Epidermal melanocyte (primary cell): ENCODE data around the gene UTF1.

Experiments
- DNase-seq: peaks from one replicate; pipeline ENCODE4 v3.0.0; 2011; ENCODE audit warnings: low spot score; ENCODE audit not compliant: insufficient read length

The UTF1 gene

DNA sequence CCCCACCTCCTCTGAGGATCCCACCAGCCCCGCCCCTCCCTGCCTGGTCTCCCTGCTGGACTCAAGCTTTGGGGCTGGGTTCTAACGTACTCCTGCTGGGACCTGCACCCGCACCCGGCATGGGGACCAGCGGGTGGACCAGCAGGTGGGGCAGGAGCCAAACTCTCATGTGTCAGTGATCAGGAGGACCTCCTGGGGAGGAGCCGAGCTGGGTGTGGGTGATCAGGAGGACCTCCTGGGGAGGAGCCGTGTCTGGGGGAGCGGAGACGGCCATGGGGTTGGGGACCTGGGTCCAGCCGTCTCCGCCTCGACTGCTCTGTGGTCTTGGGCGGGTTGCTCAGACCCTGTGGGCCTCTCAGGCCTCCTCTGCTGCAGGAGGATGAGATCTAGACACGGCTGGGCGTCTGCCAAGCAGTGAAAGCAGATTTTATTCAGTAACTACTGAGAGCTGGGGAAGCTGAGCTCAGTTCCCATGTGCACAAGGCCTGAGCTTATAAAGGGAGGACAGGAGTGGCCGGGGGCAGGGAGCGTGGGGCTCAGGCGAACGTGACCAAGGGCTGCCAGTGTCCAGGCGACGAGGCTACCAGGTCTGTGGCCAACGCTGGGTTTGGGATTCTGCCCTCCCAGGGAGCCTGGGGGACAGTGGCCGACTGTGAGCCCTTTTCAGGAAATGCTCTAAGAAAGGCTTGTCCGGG lies 33.6 kb upstream of the UTF1 start:
- no peak for DNase-seq

DNA sequence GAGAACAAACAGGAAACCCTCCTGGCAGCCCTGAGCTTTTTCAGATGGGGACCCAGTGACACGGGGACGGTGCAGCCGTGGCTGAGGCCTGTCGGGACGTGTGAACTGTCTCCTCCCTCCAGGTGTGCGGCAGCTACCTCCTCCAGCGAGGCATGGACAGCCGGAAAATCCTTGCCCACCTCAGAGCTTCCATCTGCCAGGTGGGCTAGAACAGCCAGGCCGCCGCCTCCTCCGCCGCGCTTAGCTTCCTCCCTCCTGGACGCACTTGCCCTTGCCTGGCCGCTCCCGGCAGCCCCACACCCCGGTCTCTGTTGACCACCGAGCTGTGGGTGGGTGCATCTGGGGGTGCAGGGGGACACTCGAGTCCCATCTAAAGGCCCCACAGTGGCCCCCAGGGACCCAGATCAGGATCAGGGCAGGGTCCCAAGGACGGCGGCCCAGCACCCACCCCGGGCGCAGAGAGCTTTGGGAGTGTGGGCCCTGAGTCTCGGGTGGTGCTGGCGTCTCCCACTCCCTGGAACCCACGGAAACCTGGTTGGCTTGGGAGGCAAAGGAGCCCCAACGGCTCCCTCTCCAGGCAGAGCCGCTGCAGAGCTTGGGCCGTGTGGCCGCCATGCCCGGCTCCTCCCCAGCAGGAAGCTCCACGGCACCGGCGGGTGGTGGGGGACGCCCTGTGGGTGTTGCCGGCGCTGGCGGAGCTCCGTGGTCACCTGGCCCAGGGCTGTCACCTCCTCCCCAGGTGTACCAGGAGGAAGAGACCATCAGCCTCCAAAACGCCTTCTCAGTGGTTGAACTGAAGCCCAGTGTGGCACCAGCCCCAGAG lies 32.9 kb upstream of the UTF1 start:
- DNase-seq, result no peak

DNA sequence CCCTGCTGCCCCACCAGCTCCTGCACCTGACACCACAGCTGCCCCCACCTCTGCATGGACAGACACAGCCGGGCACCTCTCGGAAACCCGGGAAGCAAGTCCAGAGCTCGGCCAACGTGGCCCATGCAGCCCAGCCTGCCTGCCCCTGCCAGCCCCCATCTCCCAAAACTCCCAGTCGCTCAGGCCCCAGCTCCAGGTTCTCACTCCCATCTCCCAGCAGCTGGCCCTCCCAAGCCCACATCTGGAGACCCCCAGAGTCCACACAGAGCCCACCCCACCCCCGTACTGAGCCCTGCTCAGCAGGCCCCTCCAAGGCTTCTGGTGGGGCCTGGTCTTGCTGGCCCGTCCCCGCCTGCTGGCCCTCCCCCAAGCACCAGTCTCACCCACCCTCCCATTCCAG lies 32.2 kb upstream of the UTF1 start:
- no peak for DNase-seq

DNA sequence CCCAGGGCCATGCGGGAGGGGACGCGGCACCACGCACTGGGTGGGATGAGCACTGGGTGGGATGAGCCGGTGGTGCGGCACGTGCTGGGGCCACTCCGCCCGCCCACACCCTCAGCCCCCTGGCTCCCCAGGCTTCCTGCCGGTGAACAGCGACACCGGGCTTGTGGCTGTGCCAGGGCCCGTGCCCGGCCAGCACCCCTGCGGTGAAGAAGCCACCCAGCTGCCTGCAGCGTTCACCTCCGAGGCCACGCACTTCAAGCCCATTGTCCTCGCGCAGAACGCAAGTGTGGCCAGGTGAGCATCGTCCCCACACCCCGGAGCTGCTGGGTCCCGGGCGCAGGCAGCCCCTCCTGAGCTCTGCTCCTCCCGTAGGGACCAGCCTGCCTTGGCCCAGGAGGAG lies 31.8 kb upstream of the UTF1 start:
- no peak for DNase-seq

DNA sequence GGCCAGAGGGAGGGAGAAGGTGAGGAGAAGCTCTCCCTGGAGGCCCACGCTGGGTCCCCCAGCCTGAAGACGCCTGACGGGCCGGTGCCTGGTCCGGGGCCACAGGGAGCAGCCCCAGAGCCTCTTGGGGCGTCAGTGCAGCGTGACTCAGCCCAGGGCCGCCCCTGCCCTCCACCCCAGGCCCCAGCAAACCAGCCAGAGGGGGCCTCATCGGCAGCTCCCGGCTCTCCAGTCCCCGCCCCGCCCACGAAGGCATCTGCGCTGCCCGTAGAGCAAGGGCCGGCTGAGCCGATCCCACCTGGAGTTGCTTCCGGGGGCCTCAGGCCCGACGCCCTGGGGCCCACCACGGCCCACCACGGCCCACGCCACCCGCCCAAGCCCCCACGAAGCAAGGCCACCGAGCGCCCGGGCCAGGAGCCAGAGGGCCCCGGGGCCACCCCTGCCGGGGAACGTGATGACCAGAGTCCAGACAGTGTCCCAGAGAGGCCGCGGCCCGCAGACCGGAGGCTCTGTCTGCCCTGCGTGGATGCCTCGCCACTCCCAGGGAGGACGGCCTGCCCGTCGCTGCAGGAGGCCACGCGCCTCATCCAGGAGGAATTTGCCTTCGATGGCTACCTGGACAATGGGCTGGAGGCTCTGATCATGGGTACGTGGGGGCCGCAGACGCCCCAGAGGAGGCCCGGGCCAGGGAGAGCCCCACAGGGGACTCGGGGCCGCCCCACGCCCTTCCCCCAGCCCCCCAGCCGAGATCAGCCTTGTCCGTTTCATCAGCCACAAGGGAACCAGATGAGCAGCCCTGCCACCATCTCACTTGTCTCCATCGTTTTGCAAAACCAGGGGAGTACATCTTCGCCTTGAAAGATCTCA lies 31.2 kb upstream of the UTF1 start:
- DNase-seq, result no peak

DNA sequence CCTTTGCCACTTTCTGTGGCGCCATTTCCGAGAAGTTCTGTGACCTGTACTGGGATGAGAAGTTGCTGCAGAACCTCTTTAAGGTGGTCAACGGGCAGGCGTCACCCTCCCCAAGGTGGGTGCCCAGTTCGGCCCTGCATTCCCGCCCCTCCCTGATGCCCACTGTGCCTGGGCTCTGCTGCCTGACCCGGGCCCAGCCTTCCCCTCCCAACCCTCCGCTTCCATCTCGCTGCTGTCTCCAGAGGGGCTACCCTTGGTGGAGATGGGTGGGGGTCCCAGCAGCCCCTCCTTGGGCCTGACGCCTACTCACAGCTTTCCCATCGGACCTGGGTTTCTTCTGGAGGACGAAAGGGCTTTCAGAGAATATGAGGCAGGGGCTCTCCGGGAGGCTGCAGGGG lies 30.5 kb upstream of the UTF1 start:
- no peak for DNase-seq

DNA sequence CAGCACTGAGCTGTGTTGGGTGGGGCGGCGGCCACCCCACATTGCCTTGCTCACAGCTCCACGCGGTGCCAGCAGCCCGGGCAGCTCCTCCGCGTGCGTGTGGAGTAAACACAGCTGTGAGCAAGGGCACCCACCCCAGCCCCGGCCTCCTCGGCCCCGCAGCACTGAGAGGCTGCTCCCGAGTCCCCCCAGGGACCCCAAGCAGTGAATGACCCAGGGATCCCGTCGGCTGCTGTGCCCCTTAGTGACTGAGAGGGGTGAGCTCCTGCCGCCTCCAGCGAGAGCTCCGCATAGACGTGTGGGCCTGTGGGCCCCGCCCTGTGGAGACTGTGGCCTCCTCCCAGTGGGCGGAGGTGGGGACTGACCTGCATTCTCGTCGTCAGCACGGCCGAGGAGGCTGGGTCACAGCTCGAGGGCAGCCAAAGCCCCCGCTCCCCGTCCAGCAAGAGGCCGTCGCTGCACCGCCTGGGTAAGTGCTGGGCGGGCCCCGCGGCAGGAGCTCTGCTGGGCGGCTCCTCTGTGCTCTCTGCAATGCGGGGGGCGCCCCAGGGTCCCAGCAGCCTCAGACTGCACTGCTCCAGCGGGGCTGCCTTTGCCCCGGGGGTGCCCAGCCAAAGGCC lies 29.9 kb upstream of the UTF1 start:
- no peak for DNase-seq

DNA sequence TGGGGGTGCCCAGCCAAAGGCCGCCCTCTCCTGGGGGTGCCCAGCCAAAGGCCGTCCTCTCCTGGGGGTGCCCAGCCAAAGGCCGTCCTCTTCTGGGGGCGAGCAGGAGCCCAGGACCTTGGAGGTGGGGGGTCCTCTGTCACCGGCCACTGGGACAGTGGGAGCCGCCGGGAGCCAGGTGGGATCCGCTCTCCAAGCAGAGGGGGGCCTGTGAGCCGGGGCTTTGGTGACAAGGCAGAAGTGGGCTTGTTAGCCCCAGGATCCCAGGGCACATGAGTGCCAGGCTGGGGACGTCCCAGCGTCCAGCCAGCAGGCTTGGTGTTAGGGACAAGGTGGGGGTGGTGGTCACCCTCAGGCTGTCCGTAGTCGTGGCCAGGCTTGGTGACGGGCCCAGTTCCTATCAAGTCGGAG lies 29.4 kb upstream of the UTF1 start:
- no peak for DNase-seq

DNA sequence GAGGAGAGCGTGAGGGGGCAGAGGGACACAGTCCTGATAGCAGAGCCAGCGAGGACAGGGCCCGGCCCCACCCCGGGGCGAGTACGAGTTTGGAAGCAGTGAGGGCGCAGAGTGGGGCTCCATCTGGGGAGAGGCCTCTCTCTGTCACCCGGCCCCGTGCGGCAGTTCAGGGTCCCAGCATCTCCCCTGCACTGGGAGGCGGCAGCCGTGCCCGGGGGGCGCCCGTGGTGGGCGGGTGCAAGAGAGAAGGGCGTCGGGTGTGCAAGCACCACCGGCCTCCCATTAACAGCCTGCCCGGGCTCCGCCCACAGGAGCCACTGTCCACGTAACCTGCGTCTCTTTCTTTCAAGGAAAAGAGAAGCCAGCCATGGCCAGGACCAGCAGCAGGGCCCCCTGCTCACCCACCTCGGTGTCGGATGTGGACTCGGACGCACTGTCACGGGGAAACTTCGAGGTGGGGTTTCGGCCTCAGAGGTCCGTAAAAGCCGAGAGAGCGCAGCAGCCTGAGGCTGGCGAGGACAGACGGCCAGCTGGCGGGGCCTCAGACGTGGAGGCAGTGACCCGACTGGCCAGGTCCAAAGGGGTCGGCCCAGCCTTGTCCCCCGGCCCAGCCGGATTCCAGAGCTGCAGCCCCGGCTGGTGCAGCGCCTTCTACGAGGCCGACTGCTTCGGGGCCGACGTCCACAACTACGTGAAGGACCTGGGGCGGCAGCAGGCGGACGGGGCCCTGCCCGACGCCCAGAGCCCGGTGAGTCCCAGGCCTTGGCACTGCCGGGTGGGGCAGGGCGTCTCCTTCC lies 28.7 kb upstream of the UTF1 start:
- DNase-seq, result no peak

DNA sequence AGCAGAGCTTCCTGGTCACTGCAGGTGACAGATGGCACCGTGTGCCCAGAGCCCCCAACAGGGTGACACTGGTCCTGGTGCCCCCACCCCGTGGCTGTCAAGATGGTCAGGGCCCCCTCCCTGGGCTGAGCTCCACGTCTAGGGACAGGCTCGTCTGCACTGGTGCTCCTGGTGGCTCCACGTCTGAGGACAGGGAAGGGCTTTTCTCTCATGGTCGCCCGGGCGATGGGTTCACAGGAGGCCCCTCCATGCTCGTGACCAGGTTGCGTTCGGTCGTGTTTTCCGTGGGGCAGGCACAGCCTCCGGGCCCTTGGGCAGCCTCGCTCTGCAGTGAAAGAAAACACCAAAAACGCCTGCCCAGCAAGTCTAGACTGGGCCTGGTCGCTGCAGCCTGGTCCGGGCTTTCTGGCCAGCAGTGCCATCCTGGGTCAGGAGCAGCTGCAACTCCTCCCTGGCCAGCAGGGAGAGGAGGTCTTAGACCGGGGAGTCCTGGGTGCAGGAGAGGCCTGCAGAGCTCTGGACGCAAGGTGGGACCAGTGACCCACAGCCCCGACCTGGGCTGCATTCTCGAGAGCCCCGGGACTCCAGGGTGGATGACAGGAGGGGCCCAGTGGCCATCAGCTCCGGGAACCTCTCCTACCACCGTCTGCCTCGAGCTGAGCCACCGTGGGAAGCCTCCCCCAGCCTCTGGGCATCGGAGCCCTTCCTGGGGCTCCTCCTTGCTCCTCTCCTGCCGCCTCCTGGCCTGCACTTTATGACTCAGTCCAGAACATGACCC lies 27.9 kb upstream of the UTF1 start:
- DNase-seq, result no peak

DNA sequence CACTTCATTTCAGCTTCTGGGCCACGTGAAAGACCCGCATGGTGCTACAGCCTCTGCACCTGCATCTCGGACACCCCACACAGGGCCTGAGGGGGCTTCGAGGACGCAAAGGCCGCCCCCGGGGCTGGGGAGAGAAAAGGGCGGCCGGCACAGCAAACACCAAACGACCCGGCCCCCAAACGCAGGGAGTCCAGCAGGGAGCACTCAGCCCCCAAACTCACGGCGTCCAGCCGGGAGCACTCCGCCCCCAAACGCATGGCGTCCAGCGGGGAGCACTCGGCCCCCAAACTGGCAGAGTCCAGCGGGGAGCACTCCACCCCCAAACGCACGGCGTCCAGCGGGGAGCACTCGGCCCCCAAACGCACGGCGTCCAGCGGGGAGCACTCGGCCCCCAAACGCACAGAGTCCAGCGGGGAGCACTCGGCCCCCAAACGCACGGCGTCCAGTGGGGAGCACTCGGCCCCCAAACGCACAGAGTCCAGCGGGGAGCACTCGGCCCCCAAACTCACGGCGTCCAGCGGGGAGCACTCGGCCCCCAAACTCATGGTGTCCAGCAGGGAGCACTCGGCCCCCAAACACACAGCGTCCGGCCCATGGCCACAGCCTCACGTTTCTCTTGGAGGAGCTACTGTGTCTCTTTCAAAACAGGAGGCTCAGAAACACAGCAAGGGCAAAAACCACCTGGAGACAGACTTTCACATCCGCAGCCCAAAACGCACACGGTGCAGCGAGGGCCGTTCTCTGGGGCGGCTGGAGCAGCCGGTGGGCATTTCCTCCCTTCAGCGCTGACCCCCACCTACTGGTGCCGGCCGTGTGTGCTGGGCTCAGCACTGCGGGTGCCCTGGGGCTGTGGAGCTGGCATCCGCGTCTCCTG lies 27.0 kb upstream of the UTF1 start:
- no peak for DNase-seq

DNA sequence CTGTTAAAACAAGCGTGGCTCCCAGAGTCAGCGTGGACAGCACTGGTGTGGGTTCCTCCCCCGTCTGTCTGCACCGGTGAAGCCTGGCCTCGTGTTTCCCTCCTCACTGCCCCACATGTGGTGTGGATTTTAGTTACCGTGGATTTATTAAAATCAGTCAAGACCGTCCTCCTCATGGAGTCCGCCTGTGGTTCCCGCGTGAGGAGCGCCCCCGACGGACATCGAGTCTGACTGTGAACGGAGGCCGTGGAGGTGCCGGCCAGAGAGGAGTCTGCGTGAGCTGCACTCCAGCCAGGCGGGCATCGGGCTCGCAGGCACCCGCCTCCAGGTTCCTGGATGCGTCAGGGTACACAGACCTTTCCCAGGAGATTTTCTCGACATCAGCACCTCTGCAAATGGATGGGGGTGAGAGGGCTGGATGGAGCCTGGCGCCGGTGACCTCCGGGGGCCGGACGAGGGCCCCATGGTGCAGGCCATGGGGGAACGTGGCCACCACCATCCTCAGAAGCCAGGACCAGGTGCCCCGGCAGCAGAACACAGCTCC lies 26.3 kb upstream of the UTF1 start:
- no peak for DNase-seq

DNA sequence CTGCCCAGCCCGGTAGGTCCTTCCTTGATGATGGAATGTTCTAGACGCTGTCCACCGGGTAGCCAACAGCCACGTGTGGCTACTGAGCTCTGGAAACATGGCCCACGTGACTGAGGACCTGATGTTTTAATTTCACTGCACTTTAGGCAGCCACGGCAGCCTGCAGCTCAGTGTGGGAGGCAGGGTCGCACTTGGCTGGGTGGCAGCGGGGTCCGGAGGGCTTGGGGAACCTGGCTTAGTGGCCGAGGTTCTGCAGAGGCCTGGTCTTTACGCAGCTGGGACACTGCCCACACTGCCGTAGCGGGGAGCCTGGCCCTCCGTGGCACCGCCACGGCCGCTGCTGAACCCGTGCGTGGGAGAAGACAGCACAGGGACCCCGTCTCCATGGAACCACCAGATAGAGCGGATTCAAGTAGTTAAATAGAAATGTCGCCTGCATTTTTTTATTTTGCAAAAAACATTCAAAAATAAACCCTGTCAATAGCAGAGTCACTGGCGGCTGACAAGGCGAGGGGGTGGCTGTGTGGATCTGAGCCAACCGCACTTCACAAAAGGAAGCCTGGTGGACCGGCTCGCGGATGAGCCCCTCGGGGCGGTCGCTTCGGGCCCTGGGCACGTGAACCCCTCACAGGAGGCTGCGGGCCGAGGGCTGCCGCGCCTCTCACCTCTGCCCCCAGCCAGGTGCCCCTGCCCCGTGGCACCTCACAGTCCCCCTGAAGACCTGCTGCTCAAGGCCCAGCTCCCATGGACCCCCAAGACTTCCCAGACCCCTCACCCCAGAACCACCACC lies 25.6 kb upstream of the UTF1 start:
- no peak for DNase-seq

DNA sequence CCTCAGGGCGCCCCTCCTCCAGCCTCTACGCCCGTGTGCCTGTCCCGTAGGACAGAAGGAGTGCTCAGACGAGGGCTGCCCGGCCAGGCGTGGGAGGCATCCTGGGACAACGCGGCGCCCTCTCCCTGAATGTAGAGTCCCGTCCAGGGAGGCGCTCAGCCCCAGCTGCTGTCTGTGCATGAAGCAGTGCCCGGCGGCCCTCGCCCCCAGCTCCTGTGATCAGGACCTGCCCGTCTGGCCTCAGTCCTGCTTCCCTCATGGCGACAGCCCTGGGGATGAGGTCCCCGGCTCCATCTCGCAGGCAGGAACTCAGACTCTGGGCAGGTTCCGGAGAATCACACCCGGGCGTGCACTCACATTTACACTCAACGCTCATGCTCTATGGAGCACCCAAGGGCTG lies 24.9 kb upstream of the UTF1 start:
- no peak for DNase-seq

DNA sequence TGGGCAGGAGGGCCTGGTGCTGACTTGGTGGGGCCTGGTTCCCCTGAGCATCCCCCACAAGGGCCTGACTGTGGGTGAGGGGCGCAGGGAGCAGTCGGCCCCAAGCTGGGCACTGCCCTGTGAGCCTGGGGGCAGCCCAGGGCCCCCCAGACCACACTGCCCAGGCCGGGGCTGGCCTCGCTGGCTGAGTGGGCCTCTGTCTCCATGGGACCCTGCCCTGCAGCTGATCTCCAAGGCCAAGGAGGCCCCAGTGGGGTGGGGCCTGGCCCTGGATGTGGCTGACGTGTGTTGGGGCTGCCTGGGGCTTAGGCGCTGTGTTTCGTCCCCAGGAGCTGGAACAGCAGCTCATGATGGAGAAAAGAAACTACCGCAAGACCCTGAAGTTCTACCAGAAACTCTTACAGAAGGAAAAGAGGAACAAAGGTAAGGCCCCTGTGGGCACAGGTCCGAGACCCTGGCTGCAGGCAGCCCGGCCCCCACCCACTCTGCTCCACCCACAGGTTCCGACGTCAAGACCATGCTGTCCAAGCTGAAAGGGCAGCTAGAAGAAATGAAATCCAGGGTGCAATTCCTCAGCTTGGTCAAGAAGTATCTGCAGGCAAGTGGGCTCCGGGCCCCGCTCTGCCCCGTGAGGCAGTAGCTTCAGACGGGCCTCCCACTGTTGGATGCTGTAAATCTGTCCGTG lies 23.5 kb upstream of the UTF1 start:
- DNase-seq, result no peak

DNA sequence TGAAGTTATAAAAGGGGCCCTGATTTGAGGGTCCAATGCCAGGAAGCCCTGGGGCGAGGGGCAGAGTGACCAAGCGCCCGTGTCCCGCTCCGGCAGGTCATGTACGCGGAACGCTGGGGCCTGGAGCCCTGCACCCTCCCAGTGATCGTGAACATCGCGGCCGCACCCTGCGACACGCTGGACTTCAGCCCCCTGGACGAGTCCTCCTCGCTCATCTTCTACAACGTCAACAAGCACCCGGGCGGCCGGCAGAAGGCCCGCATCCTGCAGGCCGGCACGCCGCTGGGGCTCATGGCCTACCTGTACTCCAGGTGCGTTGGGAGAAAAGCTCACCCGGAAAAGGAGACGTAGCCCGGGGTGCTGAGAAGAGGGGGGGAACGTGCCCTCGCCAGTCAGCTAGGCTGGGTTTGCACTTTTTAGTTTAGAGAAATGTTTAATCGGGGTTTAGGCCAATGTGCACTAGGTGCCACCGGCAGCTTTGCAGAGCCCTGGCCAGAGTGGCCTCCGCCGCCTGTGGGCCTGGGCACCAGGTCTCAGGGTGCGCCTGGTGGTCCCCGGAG lies 22.9 kb upstream of the UTF1 start:
- no peak for DNase-seq

DNA sequence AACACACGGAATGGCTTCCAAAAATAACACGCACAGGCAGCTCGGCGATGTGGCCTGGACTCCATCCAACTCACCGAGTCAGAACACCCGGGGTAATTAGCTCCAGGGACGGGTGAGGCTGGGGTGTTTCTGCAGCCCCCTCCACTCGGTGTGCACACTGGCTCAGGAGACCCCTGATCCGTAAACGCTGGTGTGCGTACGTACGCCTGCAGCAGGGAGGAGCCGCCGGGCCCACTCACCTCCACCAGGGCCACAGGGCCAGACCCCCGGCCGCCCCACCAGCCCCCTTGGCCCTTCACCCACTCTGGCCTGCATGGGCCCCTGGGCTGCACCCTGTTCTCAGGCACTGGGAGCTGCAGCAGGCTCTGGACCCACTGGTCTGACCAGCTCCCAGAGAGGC lies 22.4 kb upstream of the UTF1 start:
- DNase-seq, result no peak
